H9 (cell line): ENCODE measurements around the gene INPP5E. TPM values are rescaled to one million over a fixed set of nuclear protein-coding genes. Genes with fewer than 3 reads are reported as not detected.
A peak's percentile ranks its signal among the peaks of the same experiment; 100 is the strongest.

Experiments
- DNase-seq: peaks from one replicate; pipeline ENCODE4 v3.0.0-alpha.2; 2017
- H2AFZ ChIP-seq: one replicate; pipeline ENCODE4 v1.6.1; 2013; ENCODE audit warnings: mild to moderate bottlenecking, low read length, control low read depth, moderate library complexity
- H2AK5ac ChIP-seq: 2 replicates; pipeline ENCODE4 v1.6.1; 2013; ENCODE audit warnings: low read length, control low read depth, mixed read lengths; ENCODE audit not compliant: insufficient read length
- H2BK120ac ChIP-seq: one replicate; pipeline ENCODE4 v1.6.1; 2013; ENCODE audit warnings: low read depth, mild to moderate bottlenecking, low read length, control low read depth, inconsistent platforms; ENCODE audit not compliant: poor library complexity, severe bottlenecking
- H2BK12ac ChIP-seq: 2 replicates; pipeline ENCODE4 v1.6.1; 2013; ENCODE audit warnings: low read length, control low read depth, mixed read lengths, low read depth; ENCODE audit not compliant: insufficient read length
- H2BK15ac ChIP-seq: 2 replicates; pipeline ENCODE4 v1.6.1; 2013; ENCODE audit warnings: low read depth, low read length, control low read depth
- H2BK20ac ChIP-seq: one replicate; pipeline ENCODE4 v1.6.1; 2013; ENCODE audit warnings: low read depth, mild to moderate bottlenecking, low read length, control low read depth, inconsistent platforms; ENCODE audit not compliant: poor library complexity, severe bottlenecking
- H2BK5ac ChIP-seq: 2 replicates; pipeline ENCODE4 v1.6.1; 2013; ENCODE audit warnings: low read length, control low read depth, mixed read lengths; ENCODE audit not compliant: insufficient read length
- H3K14ac ChIP-seq: 2 replicates; pipeline ENCODE4 v1.6.1; 2013; ENCODE audit warnings: low read length, control low read depth; ENCODE audit not compliant: insufficient read depth
- H3K18ac ChIP-seq: 2 replicates; pipeline ENCODE4 v1.6.1; 2013; ENCODE audit warnings: low read depth, mild to moderate bottlenecking, mixed read lengths, low read length, control low read depth; ENCODE audit not compliant: insufficient read length
- H3K23ac ChIP-seq: 2 replicates; pipeline ENCODE4 v1.6.1; 2013; ENCODE audit warnings: low read length, control low read depth, mixed read lengths, low read depth; ENCODE audit not compliant: insufficient read length
- H3K23me2 ChIP-seq: 2 replicates; pipeline ENCODE4 v1.6.1; 2013; ENCODE audit warnings: low read depth, mild to moderate bottlenecking, mixed read lengths, low read length, control low read depth; ENCODE audit not compliant: insufficient read length, poor library complexity, severe bottlenecking
- H3K27ac ChIP-seq: 2 replicates; pipeline ENCODE4 v1.5.1; 2013; ENCODE audit warnings: low read length, control low read depth, mixed read lengths, low read depth; ENCODE audit not compliant: insufficient read length
- H3K27me3 ChIP-seq: 2 replicates; pipeline ENCODE4 v1.6.1; 2013; ENCODE audit warnings: low read length, control low read depth, inconsistent platforms; ENCODE audit not compliant: insufficient read depth
- H3K4ac ChIP-seq: 2 replicates; pipeline ENCODE4 v1.6.1; 2013; ENCODE audit warnings: low read depth, mild to moderate bottlenecking, control low read depth, inconsistent platforms, low read length, moderate library complexity
- H3K4me1 ChIP-seq: 2 replicates; pipeline ENCODE4 v1.6.1; 2013; ENCODE audit warnings: low read length, control low read depth, inconsistent platforms; ENCODE audit not compliant: insufficient read depth
- H3K4me2 ChIP-seq: 2 replicates; pipeline ENCODE4 v1.6.1; 2013; ENCODE audit warnings: low read length, control low read depth, mixed read lengths; ENCODE audit not compliant: insufficient read length, insufficient read depth
- H3K56ac ChIP-seq: 2 replicates; pipeline ENCODE4 v1.6.1; 2013; ENCODE audit warnings: low read depth, mild to moderate bottlenecking, mixed read lengths, low read length, control low read depth; ENCODE audit not compliant: insufficient read length
- H3K79me1 ChIP-seq: 2 replicates; pipeline ENCODE4 v1.6.1; 2013; ENCODE audit warnings: low read depth, mild to moderate bottlenecking, moderate library complexity, low read length, control low read depth, inconsistent platforms; ENCODE audit not compliant: insufficient read depth, poor library complexity, severe bottlenecking
- H3K79me2 ChIP-seq: 2 replicates; pipeline ENCODE4 v1.6.1; 2013; ENCODE audit warnings: low read length, control low read depth, inconsistent platforms; ENCODE audit not compliant: insufficient read depth
- H3K9ac ChIP-seq: 2 replicates; pipeline ENCODE4 v1.6.1; 2013; ENCODE audit warnings: low read length, control low read depth, mixed read lengths; ENCODE audit not compliant: insufficient read length; ENCODE audit errors: extremely low read depth
- H3K9me3 ChIP-seq: one replicate; pipeline ENCODE4 v1.6.1; 2013; ENCODE audit warnings: low read depth, low read length, inconsistent platforms; ENCODE audit not compliant: control insufficient read depth
- H3T11ph ChIP-seq: one replicate; pipeline ENCODE4 v1.6.1; 2013; ENCODE audit warnings: mild to moderate bottlenecking, low read length, control low read depth, inconsistent platforms
- H4K20me1 ChIP-seq: one replicate; pipeline ENCODE4 v1.6.1; 2013; ENCODE audit not compliant: control insufficient read depth, insufficient read length, insufficient read depth
- H4K5ac ChIP-seq: 2 replicates; pipeline ENCODE4 v1.6.1; 2013; ENCODE audit warnings: low read depth, mild to moderate bottlenecking, mixed read lengths, low read length, control low read depth; ENCODE audit not compliant: insufficient read length
- H4K8ac ChIP-seq: replicated peaks from 2 replicates; pipeline ENCODE4 v1.6.1; 2013; ENCODE audit warnings: low read length, control low read depth, mixed read lengths, low read depth; ENCODE audit not compliant: insufficient read length
- H4K91ac ChIP-seq: 2 replicates; pipeline ENCODE4 v1.6.1; 2013; ENCODE audit warnings: low read depth, mild to moderate bottlenecking, moderate library complexity, mixed read lengths, low read length, control low read depth; ENCODE audit not compliant: insufficient read length
- H3K27ac Mint-ChIP-seq, 3 experiments: 2 replicates in 2 of 3; 3 replicates in 1 of 3; pipeline ENCODE4 v1.8.0; 2020 to 2021; ENCODE audit warnings: mixed read lengths in 3 of 3, mild to moderate bottlenecking in 1 of 3, moderate library complexity in 1 of 3
- H3K27me3 Mint-ChIP-seq: 2 replicates; pipeline ENCODE4 v1.8.0; 2021; ENCODE audit warnings: low read depth, mild to moderate bottlenecking, moderate library complexity, mixed read lengths
- H3K36me3 Mint-ChIP-seq, 3 experiments: 2 replicates in 2 of 3; 3 replicates in 1 of 3; pipeline ENCODE4 v1.8.0; 2020 to 2021; ENCODE audit warnings: low read depth in 3 of 3, mixed read lengths in 3 of 3; ENCODE audit not compliant: insufficient read depth in 1 of 3
- H3K4me1 Mint-ChIP-seq, 2 experiments: 2 replicates each; pipeline ENCODE4 v1.8.0; 2020; ENCODE audit warnings: mixed read lengths in 2 of 2
- H3K4me3 Mint-ChIP-seq, 2 experiments: 2 replicates in 1 of 2; 3 replicates in 1 of 2; pipeline ENCODE4 v1.8.0; 2020 to 2021; ENCODE audit warnings: mild to moderate bottlenecking in 2 of 2, mixed read lengths in 2 of 2, moderate library complexity in 1 of 2
- H3K9me3 Mint-ChIP-seq, 2 experiments: 2 replicates in 1 of 2; 3 replicates in 1 of 2; pipeline ENCODE4 v1.8.0; 2020; ENCODE audit warnings: mild to moderate bottlenecking in 2 of 2, mixed read lengths in 2 of 2, moderate library complexity in 1 of 2
- CTCF ChIP-seq: fragments of 200-600 bp; sonication (generic); conservative IDR thresholded peaks from 3 replicates; pipeline ENCODE4 v1.8.0; 2021; ENCODE audit warnings: antibody characterized with exemption, mild to moderate bottlenecking
- WGBS: extraction: QIAGEN DNeasy Blood & Tissue Kit; methylation state at CpG from one replicate; pipeline ENCODE4 v1.1.7; 2013; ENCODE audit warnings: missing lambda C conversion rate, low lambda C conversion rate, mixed read lengths; ENCODE audit not compliant: insufficient read length; ENCODE audit errors: extremely low coverage; 5-methylcytosine and 5-hydroxymethylcytosine counted together
- total RNA-seq: library from RNA; stranded (reverse); gene quantifications from 2 replicates; pipeline ENCODE4 v1.2.1, GENCODE V29; 2021

The INPP5E gene
- total RNA-seq, 1 experiment from 2014 or later = 21.0 TPM

GRCh38 chr9:136437839-136438547, 1.7 kb downstream of the INPP5E start:
- H3K27me3 Mint-ChIP-seq = no peaks in the 10 kb centered on the region
- H3K36me3 Mint-ChIP-seq = peaks cover 5 to 33% (median 17%) of the 10 kb centered on the region in 3 experiments
- no CpG with 5 or more reads among the region's 37 CpGs for WGBS
- H2BK12ac ChIP-seq = no peak overlapping the region
- no peaks in the 10 kb centered on the region for H3K27me3 ChIP-seq
- H3K4me1 Mint-ChIP-seq = peaks cover 15 to 16% of the 10 kb centered on the region in 2 experiments
- no peak overlapping the region for H4K8ac ChIP-seq
- no peaks in the 10 kb centered on the region for H3K9me3 ChIP-seq
- no peak for DNase-seq
- no peak overlapping the region for H3K27ac Mint-ChIP-seq
- peak overlapping the region; percentile 89 for H3K4me2 ChIP-seq
- no peaks in the 10 kb centered on the region for H3K4me1 ChIP-seq
- H2BK20ac ChIP-seq = no peak overlapping the region
- peaks cover 2% of the 10 kb centered on the region for H3K79me1 ChIP-seq
- H3K14ac ChIP-seq = peak overlapping the region; percentile 44; the same call in 1 of the 2 replicates
- H2BK5ac ChIP-seq = no peak overlapping the region
- H3K4me3 Mint-ChIP-seq = peak overlapping the region; percentile 82 to 86
- no peak overlapping the region for H2BK120ac ChIP-seq
- H2BK15ac ChIP-seq = no peak overlapping the region
- H3K27ac ChIP-seq = no peak overlapping the region
- H2AK5ac ChIP-seq = no peak overlapping the region
- H3K56ac ChIP-seq = no peak overlapping the region
- TF ChIP-seq CTCF = no peak
- H3K9me3 Mint-ChIP-seq = no peaks in the 10 kb centered on the region
- no peak overlapping the region for H3K23ac ChIP-seq
- peaks cover 5% of the 10 kb centered on the region; the same call in 1 of the 2 replicates for H3K79me2 ChIP-seq
- no peaks in the 10 kb centered on the region for H4K20me1 ChIP-seq
- no peak overlapping the region for H3K4ac ChIP-seq
- H3K18ac ChIP-seq = no peak overlapping the region
- no peak overlapping the region for H2AFZ ChIP-seq
- peaks cover 14% of the 10 kb centered on the region for H3K23me2 ChIP-seq
- H4K91ac ChIP-seq = no peak overlapping the region
- no peak overlapping the region for H4K5ac ChIP-seq
- peak overlapping the region; percentile 45 for H3K9ac ChIP-seq
- no peak overlapping the region for H3T11ph ChIP-seq
